ENCODE measurements around the gene SPATA20.

The SPATA20 gene

GRCh38 chr17:50599606-50600005 lies 52.6 kb downstream of the SPATA20 start:
- ATAC-seq = no peak

GRCh38 chr17:50601823-50602375 lies 54.9 kb downstream of the SPATA20 start:
- DNase-seq (no peak), ATAC-seq (no peak)

More at GRCh38 chr17:50599606-50600005, 52.6 kb downstream of the SPATA20 start:
- no peak for DNase-seq

GRCh38 chr17:50602836-50603235 lies 55.9 kb downstream of the SPATA20 start:
- no peak for ATAC-seq
- no peak for DNase-seq

GRCh38 chr17:50603340-50603739 lies 56.4 kb downstream of the SPATA20 start:
- DNase-seq (no peak), ATAC-seq (no peak)

GRCh38 chr17:50604513-50604912 lies 57.5 kb downstream of the SPATA20 start:
- no peak for DNase-seq

GRCh38 chr17:50605429-50605828 lies 58.5 kb downstream of the SPATA20 start:
- ATAC-seq (no peak), DNase-seq (no peak)

More at GRCh38 chr17:50604513-50604912, 57.5 kb downstream of the SPATA20 start:
- no peak for ATAC-seq

Data from stimulated activated naive CD8-positive, alpha-beta T cell treated with anti-CD3 and anti-CD28 coated beads, Interleukin-15, Interleukin-2, amounts not matched to agents 100 U/mL and 50 U/mL, for 24 hours (primary cell).